Neural cell (in vitro differentiated cells): ENCODE data around the gene PIK3IP1.

Experiments
- CTCF ChIP-seq: fragments of 450-650 bp; IDR thresholded peaks from 2 replicates; pipeline ENCODE4 v1.5.1; 2014; ENCODE audit warnings: antibody characterized with exemption, mild to moderate bottlenecking, moderate library complexity; ENCODE audit not compliant: poor library complexity, severe bottlenecking
- EP300 ChIP-seq: fragments of 450-650 bp; conservative IDR thresholded peaks from 2 replicates; pipeline ENCODE4 v1.6.1; 2014; ENCODE audit warnings: antibody characterized with exemption, mild to moderate bottlenecking, moderate library complexity; ENCODE audit not compliant: poor library complexity, severe bottlenecking
- TF ChIP-seq, protein P1 (sequence below): IDR thresholded peaks from 2 replicates; pipeline ENCODE4 v1.6.1; 2012; ENCODE audit warnings: borderline replicate concordance

DNA sequence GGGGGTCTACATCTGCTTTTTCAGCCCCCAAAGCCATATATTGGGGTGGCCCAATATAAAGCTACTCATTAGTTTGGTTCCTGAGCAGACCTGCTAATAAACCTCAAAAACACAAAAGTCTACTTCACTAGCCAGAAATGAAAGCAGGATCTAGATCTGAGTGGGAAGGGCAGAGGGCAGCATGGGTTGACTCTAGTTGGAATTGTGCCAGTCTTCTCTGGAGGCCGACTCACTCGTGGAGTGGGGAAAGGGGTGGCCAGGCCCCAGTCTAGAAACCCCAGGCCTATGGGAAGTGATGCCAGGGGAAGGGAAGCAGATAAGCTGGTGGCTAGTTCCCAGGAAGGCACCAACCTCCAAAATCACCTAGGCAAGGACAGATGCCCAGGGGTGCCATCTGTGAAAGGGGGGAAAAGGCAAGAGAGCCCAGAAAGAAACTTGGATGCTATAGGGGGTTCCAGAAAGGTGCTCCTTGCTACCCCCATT lies 48.5 kb upstream of the PIK3IP1 start:
- TF ChIP-seq EP300: no peak
- no peak for TF ChIP-seq CTCF
- TF ChIP-seq, protein P1, sequence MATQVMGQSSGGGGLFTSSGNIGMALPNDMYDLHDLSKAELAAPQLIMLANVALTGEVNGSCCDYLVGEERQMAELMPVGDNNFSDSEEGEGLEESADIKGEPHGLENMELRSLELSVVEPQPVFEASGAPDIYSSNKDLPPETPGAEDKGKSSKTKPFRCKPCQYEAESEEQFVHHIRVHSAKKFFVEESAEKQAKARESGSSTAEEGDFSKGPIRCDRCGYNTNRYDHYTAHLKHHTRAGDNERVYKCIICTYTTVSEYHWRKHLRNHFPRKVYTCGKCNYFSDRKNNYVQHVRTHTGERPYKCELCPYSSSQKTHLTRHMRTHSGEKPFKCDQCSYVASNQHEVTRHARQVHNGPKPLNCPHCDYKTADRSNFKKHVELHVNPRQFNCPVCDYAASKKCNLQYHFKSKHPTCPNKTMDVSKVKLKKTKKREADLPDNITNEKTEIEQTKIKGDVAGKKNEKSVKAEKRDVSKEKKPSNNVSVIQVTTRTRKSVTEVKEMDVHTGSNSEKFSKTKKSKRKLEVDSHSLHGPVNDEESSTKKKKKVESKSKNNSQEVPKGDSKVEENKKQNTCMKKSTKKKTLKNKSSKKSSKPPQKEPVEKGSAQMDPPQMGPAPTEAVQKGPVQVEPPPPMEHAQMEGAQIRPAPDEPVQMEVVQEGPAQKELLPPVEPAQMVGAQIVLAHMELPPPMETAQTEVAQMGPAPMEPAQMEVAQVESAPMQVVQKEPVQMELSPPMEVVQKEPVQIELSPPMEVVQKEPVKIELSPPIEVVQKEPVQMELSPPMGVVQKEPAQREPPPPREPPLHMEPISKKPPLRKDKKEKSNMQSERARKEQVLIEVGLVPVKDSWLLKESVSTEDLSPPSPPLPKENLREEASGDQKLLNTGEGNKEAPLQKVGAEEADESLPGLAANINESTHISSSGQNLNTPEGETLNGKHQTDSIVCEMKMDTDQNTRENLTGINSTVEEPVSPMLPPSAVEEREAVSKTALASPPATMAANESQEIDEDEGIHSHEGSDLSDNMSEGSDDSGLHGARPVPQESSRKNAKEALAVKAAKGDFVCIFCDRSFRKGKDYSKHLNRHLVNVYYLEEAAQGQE: no peak
